ENCODE data around the gene INPP4B.

Gene INPP4B

GRCh38 chr4:142128529-142128928 lies 717.6 kb downstream of the INPP4B start:
- DNase-seq (ENCODE audit: low spot score), result peak; percentile 41

- DNase-seq (ENCODE audit: low spot score), result peak; percentile 85
Measured at GRCh38 chr4:142126890-142127497, 719.1 kb downstream of the INPP4B start.

- DNase-seq (ENCODE audit: low spot score), result no peak
Measured at GRCh38 chr4:142124874-142125273, 721.2 kb downstream of the INPP4B start.

GRCh38 chr4:142121448-142122350 lies 724.4 kb downstream of the INPP4B start:
- DNase-seq (ENCODE audit: low spot score), result no peak

- no peak for DNase-seq (ENCODE audit: low spot score)
Measured at GRCh38 chr4:142120921-142121320, 725.2 kb downstream of the INPP4B start.

GRCh38 chr4:142112451-142112850 lies 733.6 kb downstream of the INPP4B start:
- DNase-seq (ENCODE audit: low spot score), result no peak

- no peak for DNase-seq (ENCODE audit: low spot score)
Measured at GRCh38 chr4:142110136-142110535, 736.0 kb downstream of the INPP4B start.

GRCh38 chr4:142104041-142104440 lies 742.1 kb downstream of the INPP4B start:
- DNase-seq (ENCODE audit: low spot score), result no peak

GRCh38 chr4:142101401-142101800 lies 744.7 kb downstream of the INPP4B start:
- DNase-seq (ENCODE audit: low spot score), result no peak

- no peak for DNase-seq (ENCODE audit: low spot score)
Measured at GRCh38 chr4:142100941-142101340, 745.2 kb downstream of the INPP4B start.

- no peak for DNase-seq (ENCODE audit: low spot score)
Measured at GRCh38 chr4:142098900-142099545, 747.1 kb downstream of the INPP4B start.

GRCh38 chr4:142098380-142098779 lies 747.7 kb downstream of the INPP4B start:
- DNase-seq (ENCODE audit: low spot score), result no peak

- no peak for DNase-seq (ENCODE audit: low spot score)
Measured at GRCh38 chr4:142097015-142097414, 749.1 kb downstream of the INPP4B start.

- peak; percentile 39 for DNase-seq (ENCODE audit: low spot score)
Measured at GRCh38 chr4:142095886-142096605, 750.1 kb downstream of the INPP4B start.

GRCh38 chr4:142092941-142093340 lies 753.2 kb downstream of the INPP4B start:
- DNase-seq (ENCODE audit: low spot score), result no peak

GRCh38 chr4:142091691-142092182 lies 754.4 kb downstream of the INPP4B start:
- no peak for DNase-seq (ENCODE audit: low spot score)

GRCh38 chr4:142091085-142091513 lies 755.0 kb downstream of the INPP4B start:
- no peak for DNase-seq (ENCODE audit: low spot score)

- no peak for DNase-seq (ENCODE audit: low spot score)
Measured at GRCh38 chr4:142088906-142089305, 757.2 kb downstream of the INPP4B start.

- DNase-seq (ENCODE audit: low spot score), result peak; percentile 9
Measured at GRCh38 chr4:142085513-142086292, 760.4 kb downstream of the INPP4B start.

GRCh38 chr4:142083264-142083663 lies 762.8 kb downstream of the INPP4B start:
- no peak for DNase-seq (ENCODE audit: low spot score)

GRCh38 chr4:142081025-142081424 lies 765.1 kb downstream of the INPP4B start:
- no peak for DNase-seq (ENCODE audit: low spot score)
